ENCODE measurements around the gene PPP1R3F. TPM values are rescaled to one million over a fixed set of nuclear protein-coding genes. Genes with fewer than 3 reads are reported as not detected.
"Not testable (repeated sequence)": the region's sequence is repeated elsewhere in the genome, so short reads cannot be mapped to it uniquely, and the experiment has no call there.

The PPP1R3F gene
- total and polyA plus RNA-seq, 2 donors (not counting 1 experiment from before 2014, with no cell fraction given) = 3.7 to 10.2 TPM

- Histone ChIP-seq H3K36me3 (replicated peaks in 1 of 2; ENCODE audit: control extremely low read depth in 1 of 2, control insufficient read depth in 1 of 2, extremely low read depth in 1 of 2, insufficient read depth in 2 of 2, low read length in 1 of 2) (no peaks in the 10 kb centered on the region), H3K4me3 (ENCODE audit: control extremely low read depth in 1 of 5, extremely low read depth in 1 of 5, insufficient read depth in 1 of 5, low read depth in 2 of 5, low read length in 4 of 5) (no peak overlapping the region), H4K20me1 (ENCODE audit: control insufficient read depth, insufficient read depth, low read length, poor library complexity, severe bottlenecking) (no peaks in the 10 kb centered on the region), H3K4me1 (ENCODE audit: control insufficient read depth in 2 of 2, insufficient read depth in 2 of 2, low read length in 2 of 2) (peaks cover 0 to 9% of the 10 kb centered on the region in 2 donors), H3K27me3 (replicated peaks in 1 of 4; ENCODE audit: control extremely low read depth in 1 of 4, control insufficient read depth in 3 of 4, insufficient read depth in 4 of 4, low read length in 3 of 4) (no peaks in the 10 kb centered on the region), H3K9ac (ENCODE audit: low read length) (no peak overlapping the region), H3K9me3 (ENCODE audit: control extremely low read depth in 1 of 3, control insufficient read depth in 2 of 3, insufficient read depth in 1 of 3, low read length in 2 of 3) (no peaks in the 10 kb centered on the region), H3K79me2 (ENCODE audit: control insufficient read depth, insufficient read depth, low read length) (no peaks in the 10 kb centered on the region), H3K4me2 (replicated peaks; ENCODE audit: low read depth, low read length, poor library complexity, severe bottlenecking) (peak overlapping the region; percentile 14), H2AFZ (ENCODE audit: insufficient read depth, low read depth, low read length, poor library complexity, severe bottlenecking) (no peak overlapping the region), H3K27ac (ENCODE audit: low read length in 2 of 2) (no peak overlapping the region)
- Mint-ChIP-seq H3K4me3 (no peak overlapping the region), H3K27me3 (no peaks in the 10 kb centered on the region), H3K4me1 (no peaks in the 10 kb centered on the region), H3K27ac (no peak overlapping the region), H3K9me3 (ENCODE audit: insufficient read depth) (no peaks in the 10 kb centered on the region)
- DNase-seq (no peak), ATAC-seq (ENCODE audit: low read depth) (no peak)
- intact Hi-C loops (cut with micrococcal nuclease) = loop anchor here (2.0 kb wide), 1 partner anchor 462 kb away; no protein-coding TSS in a partner anchor
- POLR2A ChIA-PET = no interaction called here
- WGBS (ENCODE audit: insufficient coverage) = 90% methylated on average over 5 of the region's 17 CpGs
- TF ChIP-seq EZH2 (IDR thresholded peaks at IDR 0.05; ENCODE audit: borderline replicate concordance, insufficient read depth, low read depth, low read length, poor library complexity, severe bottlenecking) (no peak), CTCF (IDR thresholded peaks at IDR 0.05) (no peak)
- CTCF ChIA-PET = interaction anchor here (0.5 to 0.6 kb wide), 2 partner anchors 8 to 1741 kb away, joined by 3 read pairs; no protein-coding TSS in a partner anchor
Measured at GRCh38 chrX:49292400-49293362, 23.1 kb downstream of the PPP1R3F start.

GRCh38 chrX:49299293-49299692, 29.7 kb downstream of the PPP1R3F start:
- H3K27me3 Mint-ChIP-seq; H3K4me3 Mint-ChIP-seq; H2AFZ ChIP-seq (ENCODE audit: insufficient read depth, low read depth, low read length, poor library complexity, severe bottlenecking); CTCF ChIA-PET; H3K27ac ChIP-seq (ENCODE audit: low read length in 2 of 2); DNase-seq; H3K4me1 ChIP-seq (ENCODE audit: control insufficient read depth in 2 of 2, insufficient read depth in 2 of 2, low read length in 2 of 2); H3K27me3 ChIP-seq (replicated peaks in 1 of 4; ENCODE audit: control extremely low read depth in 1 of 4, control insufficient read depth in 3 of 4, insufficient read depth in 4 of 4, low read length in 3 of 4); H3K4me2 ChIP-seq (replicated peaks; ENCODE audit: low read depth, low read length, poor library complexity, severe bottlenecking); H3K4me1 Mint-ChIP-seq; H3K9ac ChIP-seq (ENCODE audit: low read length); H3K4me3 ChIP-seq (ENCODE audit: control extremely low read depth in 1 of 5, extremely low read depth in 1 of 5, insufficient read depth in 1 of 5, low read depth in 2 of 5, low read length in 4 of 5); H3K36me3 ChIP-seq (replicated peaks in 1 of 2; ENCODE audit: control extremely low read depth in 1 of 2, control insufficient read depth in 1 of 2, extremely low read depth in 1 of 2, insufficient read depth in 2 of 2, low read length in 1 of 2); H3K9me3 Mint-ChIP-seq (ENCODE audit: insufficient read depth); H3K9me3 ChIP-seq (ENCODE audit: control extremely low read depth in 1 of 3, control insufficient read depth in 2 of 3, insufficient read depth in 1 of 3, low read length in 2 of 3); H3K27ac Mint-ChIP-seq; H4K20me1 ChIP-seq (ENCODE audit: control insufficient read depth, insufficient read depth, low read length, poor library complexity, severe bottlenecking); H3K79me2 ChIP-seq (ENCODE audit: control insufficient read depth, insufficient read depth, low read length); POLR2A ChIA-PET; ATAC-seq (ENCODE audit: low read depth); intact Hi-C loops (cut with micrococcal nuclease): not testable (repeated sequence)
- 100% methylated on average over 3 of the region's 5 CpGs for WGBS (ENCODE audit: insufficient coverage)

All from B cell (primary cell).